ENCODE data around the gene GMNN.

Gene GMNN

GRCh38 chr6:24743265-24743943 lies 31.3 kb upstream of the GMNN start (continued):
- no peak for TF ChIP-seq ZNF311 (tag by site-specific recombination; IDR thresholded peaks at IDR 0.05; ENCODE audit: borderline replicate concordance)
- TF ChIP-seq ZNF610 (tag by site-specific recombination; IDR thresholded peaks at IDR 0.05; ENCODE audit: borderline replicate concordance) = no peak
- TF ChIP-seq ZNF518A (tag by site-specific recombination; conservative IDR thresholded peaks at IDR 0.05; ENCODE audit: low read depth) = no peak
- TF ChIP-seq ZNF394 (tag by site-specific recombination; IDR thresholded peaks at IDR 0.05; ENCODE audit: borderline replicate concordance) = peak; percentile 35; the same call in 1 of the 2 replicates
- TF ChIP-seq ZNF660 (tag by site-specific recombination; IDR thresholded peaks at IDR 0.05) = 0 out of 2 replicates have a peak, but pooled peaks have one; percentile 52
- TF ChIP-seq ZNF48 (tag by site-specific recombination; IDR thresholded peaks at IDR 0.05) = no peak
- no peak for TF ChIP-seq GLIS2 (tag by site-specific recombination; IDR thresholded peaks at IDR 0.05)
- no peak for TF ChIP-seq ZNF530 (tag by site-specific recombination; IDR thresholded peaks at IDR 0.05; ENCODE audit: low read depth)
- TF ChIP-seq ZNF560 (tag by site-specific recombination; IDR thresholded peaks at IDR 0.05; ENCODE audit: borderline replicate concordance) = no peak
- TF ChIP-seq AEBP2 (tag by site-specific recombination; IDR thresholded peaks at IDR 0.05; ENCODE audit: borderline replicate concordance) = no peak
- no peak for TF ChIP-seq ZNF239 (tag by site-specific recombination; IDR thresholded peaks at IDR 0.05)
- peak; percentile 58; the same call in 1 of the 2 replicates for TF ChIP-seq OSR2 (tag by site-specific recombination; IDR thresholded peaks at IDR 0.05)
- no peak for TF ChIP-seq CTCF (tag by site-specific recombination; IDR thresholded peaks at IDR 0.05)
- TF ChIP-seq ZNF341 (tag by site-specific recombination; IDR thresholded peaks at IDR 0.05; ENCODE audit: low read depth) = no peak

- no peaks in the 10 kb centered on the region for H3K4me1 ChIP-seq (ENCODE audit: control insufficient read depth, insufficient read depth, low read length)
- POLR2A ChIA-PET = no interaction called here
- no peak overlapping the region for H3K27ac ChIP-seq (ENCODE audit: extremely low read depth, low read depth, low read length)
- TF ChIP-seq ZNF280D (tag by site-specific recombination; IDR thresholded peaks at IDR 0.05) (no peak), ZNF621 (tag by site-specific recombination; IDR thresholded peaks at IDR 0.05) (no peak)
- no peaks in the 10 kb centered on the region for H3K36me3 ChIP-seq (ENCODE audit: control insufficient read depth in 2 of 2, insufficient read depth in 1 of 2, low read length in 2 of 2)
- CTCF ChIA-PET = no interaction called here
- no peak overlapping the region for H3K4me3 ChIP-seq (ENCODE audit: low read depth, low read length)
- no peaks in the 10 kb centered on the region for H3K9me3 ChIP-seq (ENCODE audit: control insufficient read depth, insufficient read depth, low read depth, low read length)
Observed at GRCh38 chr6:24743944-24744335, 30.8 kb upstream of the GMNN start.
